GM08714 (cell line): ENCODE data around the gene GDAP2.

Experiments
- H3K4me3 ChIP-seq: fragments of 200-500 bp; sonication (Bioruptor generic); 2 replicates; pipeline ENCODE4 v1.5.1; 2014; ENCODE audit warnings: mild to moderate bottlenecking, low read length, inconsistent platforms
- ZNF274 ChIP-seq: IDR thresholded peaks from 2 replicates; pipeline ENCODE4 v1.6.1; 2012; ENCODE audit warnings: mild to moderate bottlenecking, low read depth, low read length

Gene GDAP2

GRCh38 chr1:117929343-117930172, at the start of gene GDAP2, which contains the start of gene WDR3:
TSS of gene GDAP2 (minus strand) at chr1:117929621. CDS start at chr1:117920357, 9,264 bp downstream.
TSS of gene WDR3 (plus strand) at chr1:117929739. CDS start at chr1:117933320, 3,581 bp downstream.
- no peak for TF ChIP-seq ZNF274
- peak within 1 kb of the TSS; percentile 89 for H3K4me3 ChIP-seq

DNA sequence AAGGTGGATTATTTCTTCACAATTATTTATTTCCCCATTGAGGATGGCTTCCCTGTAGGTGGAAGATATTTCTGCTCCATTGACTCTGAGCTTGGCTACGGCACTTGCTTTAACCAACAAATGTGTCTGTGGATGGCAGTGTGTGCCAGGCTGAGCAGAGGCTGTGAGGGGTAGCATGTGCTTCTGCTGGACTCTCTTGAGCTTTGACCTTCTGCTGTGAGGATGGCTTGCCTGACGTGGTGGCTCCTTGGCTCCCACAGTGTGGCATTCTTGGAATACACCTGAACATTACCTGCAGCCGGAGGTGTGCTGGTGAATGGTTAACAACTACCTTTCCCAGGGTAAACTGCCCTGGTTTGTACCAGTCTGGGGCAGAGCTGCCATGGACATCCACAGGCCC, 47.0 kb upstream of the GDAP2 start:
- no peak overlapping the region for H3K4me3 ChIP-seq

GRCh38 chr1:117971777-117972176, 42.4 kb upstream of the GDAP2 start:
- no peak overlapping the region for H3K4me3 ChIP-seq
- TF ChIP-seq ZNF274 = no peak

More for the DNA sequence above, 47.0 kb upstream of the GDAP2 start:
- TF ChIP-seq ZNF274 = no peak

GRCh38 chr1:117970252-117970651, 40.8 kb upstream of the GDAP2 start:
- no peak for TF ChIP-seq ZNF274
- no peak overlapping the region for H3K4me3 ChIP-seq

DNA sequence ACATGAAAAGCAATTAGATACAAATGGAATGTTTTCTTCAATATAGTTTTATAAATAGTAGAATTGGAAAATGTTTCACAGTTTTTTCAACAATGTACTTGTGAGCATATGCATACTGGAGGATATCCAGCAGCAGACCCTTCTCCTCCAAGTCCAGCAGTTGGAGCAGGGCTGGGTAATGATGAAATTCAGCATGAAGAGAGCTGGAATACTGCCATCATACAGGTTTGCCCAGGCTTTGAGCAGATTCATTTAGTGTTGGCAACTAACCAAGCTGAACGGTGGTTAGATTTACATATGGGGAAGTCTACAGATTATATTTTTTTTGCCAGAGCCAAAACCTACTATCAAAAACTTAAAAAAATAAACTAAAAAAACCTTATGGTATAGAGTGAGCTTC, 38.5 kb upstream of the GDAP2 start:
- H3K4me3 ChIP-seq = no peak overlapping the region

DNA sequence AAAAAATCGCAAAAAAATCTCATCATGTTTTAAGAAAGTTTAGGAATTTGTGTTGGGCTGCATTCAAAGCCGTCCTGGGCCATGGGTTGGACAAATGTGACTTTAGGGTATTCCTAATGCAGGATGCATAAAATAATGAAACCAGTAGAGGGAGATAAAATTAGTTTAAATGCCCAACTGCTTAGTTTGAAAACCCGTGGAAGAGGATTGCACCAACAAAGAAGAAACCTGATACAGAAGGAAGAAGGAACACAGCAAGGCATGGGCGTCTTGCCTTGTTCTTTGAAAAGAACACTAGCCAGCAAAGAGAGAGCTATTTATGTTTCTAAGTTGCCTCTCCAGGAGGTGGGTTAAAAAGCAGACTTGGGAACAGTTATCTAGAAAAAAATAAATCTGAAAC, 38.1 kb upstream of the GDAP2 start:
- no peak overlapping the region for H3K4me3 ChIP-seq

More for the DNA sequence above, 38.5 kb upstream of the GDAP2 start:
- TF ChIP-seq ZNF274 = no peak

GRCh38 chr1:117964290-117965038, 35.0 kb upstream of the GDAP2 start:
- H3K4me3 ChIP-seq = no peak overlapping the region
- TF ChIP-seq ZNF274 = no peak

More for the DNA sequence above, 38.1 kb upstream of the GDAP2 start:
- no peak for TF ChIP-seq ZNF274

- H3K4me3 ChIP-seq = no peak overlapping the region
- TF ChIP-seq ZNF274 = no peak
These were observed 29.9 kb upstream of the GDAP2 start for GRCh38 chr1:117959364-117959763.

DNA sequence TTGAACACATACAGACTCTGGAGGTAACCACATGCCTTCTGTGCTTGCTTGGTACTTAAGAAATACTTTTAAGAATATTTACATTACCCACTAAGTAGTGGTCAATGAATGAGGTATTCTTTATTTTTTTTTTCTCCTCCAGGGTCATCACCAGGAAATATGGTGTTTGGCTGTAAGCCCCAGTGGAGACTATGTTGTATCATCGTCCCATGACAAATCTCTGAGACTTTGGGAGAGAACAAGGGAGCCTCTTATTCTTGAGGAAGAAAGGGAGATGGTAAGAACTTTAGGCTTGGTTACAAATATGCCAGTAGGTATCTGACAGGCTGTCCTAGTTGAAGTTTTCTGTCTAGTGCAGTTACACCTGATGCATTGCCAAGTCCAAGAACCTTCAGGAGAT, 23.0 kb upstream of the GDAP2 start:
- H3K4me3 ChIP-seq = no peak overlapping the region

GRCh38 chr1:117942293-117942692, 12.9 kb upstream of the GDAP2 start:
- TF ChIP-seq ZNF274 = no peak

More for the DNA sequence above, 23.0 kb upstream of the GDAP2 start:
- no peak for TF ChIP-seq ZNF274

GRCh38 chr1:117933769-117934168, 4.3 kb upstream of the GDAP2 start:
- TF ChIP-seq ZNF274 = no peak
- no peak overlapping the region for H3K4me3 ChIP-seq

More at GRCh38 chr1:117942293-117942692, 12.9 kb upstream of the GDAP2 start:
- no peak overlapping the region for H3K4me3 ChIP-seq

DNA sequence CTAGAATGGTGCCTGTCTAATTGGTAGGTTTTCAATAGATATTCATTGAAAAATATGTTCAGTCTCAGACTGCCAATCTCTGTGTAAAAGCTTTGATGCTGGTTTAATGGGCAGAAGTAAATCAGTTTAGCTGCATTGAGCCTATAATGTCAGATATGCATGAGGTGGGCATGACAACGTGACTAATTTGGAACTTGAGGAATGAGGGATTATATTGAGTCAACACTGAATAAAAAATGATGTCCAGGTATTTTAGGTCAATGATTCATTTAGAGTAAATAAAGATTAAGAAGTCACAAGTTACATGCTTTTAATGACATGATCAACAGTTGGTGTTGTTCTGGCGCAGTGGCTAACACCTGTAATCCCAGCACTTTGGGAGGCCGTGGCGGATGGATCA, 3.2 kb upstream of the GDAP2 start:
- no peak overlapping the region for H3K4me3 ChIP-seq
- no peak for TF ChIP-seq ZNF274

GRCh38 chr1:117930484-117930883, 1.1 kb upstream of the GDAP2 start:
- TF ChIP-seq ZNF274 = no peak
- peak overlapping the region; percentile 89 for H3K4me3 ChIP-seq

GRCh38 chr1:117930173-117930447, 689 bp upstream of the GDAP2 start:
- H3K4me3 ChIP-seq = peak overlapping the region; percentile 89
- no peak for TF ChIP-seq ZNF274

DNA sequence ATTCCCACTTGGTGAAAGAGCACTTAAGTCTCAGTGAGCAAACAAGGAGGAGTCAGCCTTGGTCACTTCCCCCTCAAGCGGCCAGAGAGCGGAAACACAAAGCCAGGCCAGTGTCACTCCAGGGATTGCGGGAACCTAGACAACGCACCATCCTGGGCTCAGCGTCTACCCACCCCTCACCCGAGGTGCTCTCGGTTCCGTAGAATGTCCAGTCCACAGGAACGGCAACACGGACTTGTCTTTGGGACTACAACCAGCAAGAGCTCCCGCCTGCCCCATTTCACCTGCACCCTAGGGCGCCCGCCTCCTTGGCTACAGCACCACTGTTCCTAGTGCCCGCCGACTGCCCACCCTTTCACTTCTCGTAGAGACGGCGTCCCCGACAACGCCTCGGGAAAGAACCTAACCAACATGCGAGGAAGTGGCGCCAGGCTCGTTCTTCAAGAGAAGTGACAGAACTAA, 509 bp downstream of the GDAP2 start:
- peak overlapping the region; percentile 89 for H3K4me3 ChIP-seq
- no peak for TF ChIP-seq ZNF274
